IMR-90 (cell line): ENCODE data around the gene NUDT3. TPM values are rescaled to one million over a fixed set of nuclear protein-coding genes. Genes with fewer than 3 reads are reported as not detected.

Experiments used
- ATAC-seq: fragments of 200-7000 bp; cut with Tn5 transposase; 2 replicates; pipeline ENCODE4 v1.9.1; 2020; ENCODE audit warnings: low read depth, mild to moderate bottlenecking, moderate library complexity
- BruUV-seq: library from RNA; stranded (reverse); fragments of 400-500 nt; replicated peaks from 2 replicates; lab custom pipeline; 2021; lab: Mats Ljungman, UMichigan
- CTCF ChIA-PET: fragments of 300-600 bp; formaldehyde crosslinking; extraction: SDS; loops from one replicate; lab custom pipeline; 2021; ENCODE audit warnings: antibody characterized with exemption; lab: Yijun Ruan, JAX
- POLR2A ChIA-PET: fragments of 300-600 bp; sonication (Branson Sonifier 250); formaldehyde crosslinking; loops from one replicate; lab custom pipeline; 2022; ENCODE audit warnings: antibody characterized with exemption; ENCODE audit not compliant: unreplicated experiment; lab: Charles Lee
- DNase-seq: peaks from one replicate; pipeline ENCODE4 v3.0.0; 2013
- H2AFZ ChIP-seq: replicated peaks from 2 replicates; pipeline ENCODE3; 2013; ENCODE audit warnings: low read length, mild to moderate bottlenecking; ENCODE audit not compliant: poor library complexity
- H2AK5ac ChIP-seq: 2 replicates; pipeline ENCODE4 v1.6.1; 2013; ENCODE audit warnings: low read depth, low read length, inconsistent platforms
- H2AK9ac ChIP-seq: replicated peaks from 2 replicates; pipeline ENCODE3; 2013; ENCODE audit warnings: mild to moderate bottlenecking, low read depth, low read length, moderate library complexity; ENCODE audit not compliant: poor library complexity
- H2BK120ac ChIP-seq: 2 replicates; pipeline ENCODE4 v1.6.1; 2013; ENCODE audit warnings: low read depth, low read length, inconsistent platforms
- H2BK15ac ChIP-seq: 3 replicates; pipeline ENCODE4 v1.6.1; 2013; ENCODE audit warnings: low read depth, low read length, inconsistent platforms
- H2BK20ac ChIP-seq: 2 replicates; pipeline ENCODE4 v1.6.1; 2013; ENCODE audit warnings: low read depth, mild to moderate bottlenecking, inconsistent platforms, low read length, moderate library complexity
- H2BK5ac ChIP-seq: 2 replicates; pipeline ENCODE4 v1.6.1; 2013; ENCODE audit warnings: mild to moderate bottlenecking, low read depth, low read length, inconsistent platforms; ENCODE audit not compliant: poor library complexity, severe bottlenecking
- H3K14ac ChIP-seq: replicated peaks from 2 replicates; pipeline ENCODE4 v1.6.1; 2013; ENCODE audit warnings: low read depth, low read length, inconsistent platforms
- H3K18ac ChIP-seq: 2 replicates; pipeline ENCODE4 v1.6.1; 2013; ENCODE audit warnings: low read depth, low read length, control low read depth
- H3K23ac ChIP-seq: 2 replicates; pipeline ENCODE4 v1.6.1; 2013; ENCODE audit warnings: low read depth, low read length, inconsistent platforms
- H3K27ac ChIP-seq: 2 replicates; pipeline ENCODE4 v1.5.1; 2013; ENCODE audit warnings: mild to moderate bottlenecking, control low read depth, low read length; ENCODE audit not compliant: insufficient read depth
- H3K27me3 ChIP-seq: 2 replicates; pipeline ENCODE4 v1.6.1; 2013; ENCODE audit warnings: low read length; ENCODE audit not compliant: control insufficient read depth, insufficient read depth
- H3K36me3 ChIP-seq: 2 replicates; pipeline ENCODE4 v1.6.1; 2013; ENCODE audit warnings: low read length, mixed read lengths; ENCODE audit not compliant: control insufficient read depth, insufficient read depth
- H3K4ac ChIP-seq: 2 replicates; pipeline ENCODE4 v1.6.1; 2013; ENCODE audit warnings: low read depth, low read length, inconsistent platforms
- H3K4me1 ChIP-seq: 2 replicates; pipeline ENCODE4 v1.6.1; 2013; ENCODE audit warnings: low read length, mixed read lengths; ENCODE audit not compliant: control insufficient read depth, insufficient read depth
- H3K4me2 ChIP-seq: 2 replicates; pipeline ENCODE4 v1.6.1; 2013; ENCODE audit warnings: low read depth, mild to moderate bottlenecking, control low read depth, low read length, moderate library complexity
- H3K4me3 ChIP-seq: 2 replicates; pipeline ENCODE4 v1.5.1; 2013; ENCODE audit warnings: low read depth, mild to moderate bottlenecking, control low read depth, low read length, moderate library complexity; ENCODE audit not compliant: insufficient read depth
- H3K56ac ChIP-seq: 2 replicates; pipeline ENCODE4 v1.6.1; 2013; ENCODE audit warnings: low read length, inconsistent platforms; ENCODE audit not compliant: insufficient read depth; ENCODE audit errors: extremely low read depth
- H3K79me1 ChIP-seq, 2 experiments: 2 replicates each; pipeline ENCODE4 v1.6.1; 2013; ENCODE audit warnings: low read length in 2 of 2, inconsistent platforms in 1 of 2, low read depth in 1 of 2
- H3K9ac ChIP-seq: 2 replicates; pipeline ENCODE4 v1.6.1; 2013; ENCODE audit warnings: low read depth, low read length, control low read depth
- H3K9me1 ChIP-seq: 2 replicates; pipeline ENCODE4 v1.6.1; 2013; ENCODE audit warnings: low read length, inconsistent platforms; ENCODE audit not compliant: insufficient read depth
- H3K9me3 ChIP-seq: 2 replicates; pipeline ENCODE4 v1.6.1; 2013; ENCODE audit warnings: low read length; ENCODE audit not compliant: control insufficient read depth, insufficient read depth
- H4K20me1 ChIP-seq: 2 replicates; pipeline ENCODE4 v1.6.1; 2013; ENCODE audit warnings: low read length, inconsistent platforms; ENCODE audit not compliant: insufficient read depth
- H4K5ac ChIP-seq: 2 replicates; pipeline ENCODE4 v1.6.1; 2013; ENCODE audit warnings: mild to moderate bottlenecking, low read depth, low read length, control low read depth
- H4K8ac ChIP-seq, 2 experiments: 2 replicates each; pipeline ENCODE4 v1.6.1; 2013; ENCODE audit warnings: low read depth in 2 of 2, low read length in 2 of 2, control low read depth in 1 of 2, inconsistent platforms in 1 of 2
- H4K91ac ChIP-seq: 2 replicates; pipeline ENCODE4 v1.6.1; 2013; ENCODE audit warnings: low read depth, low read length, inconsistent platforms; ENCODE audit not compliant: insufficient read depth
- BHLHE40 ChIP-seq: fragments of 150-350 bp; IDR thresholded peaks from 2 replicates; pipeline ENCODE4 v1.6.1; 2016; ENCODE audit warnings: mild to moderate bottlenecking, low read depth, low read length
- CEBPB ChIP-seq: IDR thresholded peaks from 2 replicates; pipeline ENCODE4 v1.6.1; 2012; ENCODE audit warnings: low read depth, low read length, improper control_type of control experiment
- ELK1 ChIP-seq: fragments of 150-350 bp; IDR thresholded peaks from 2 replicates; pipeline ENCODE4 v1.6.1; 2016; ENCODE audit warnings: low read depth, mild to moderate bottlenecking, low read length, moderate library complexity, borderline replicate concordance
- FOS ChIP-seq: fragments of 150-350 bp; IDR thresholded peaks from 2 replicates; pipeline ENCODE4 v1.6.1; 2016; ENCODE audit warnings: low read depth, low read length
- MAZ ChIP-seq: IDR thresholded peaks from 2 replicates; pipeline ENCODE4 v1.6.1; 2012; ENCODE audit warnings: low read depth, mild to moderate bottlenecking, low read length, improper control_type of control experiment, moderate library complexity, borderline replicate concordance
- MXI1 ChIP-seq: IDR thresholded peaks from 2 replicates; pipeline ENCODE4 v1.6.1; 2012; ENCODE audit warnings: low read depth, mild to moderate bottlenecking, low read length, moderate library complexity, borderline replicate concordance
- NFE2L2 ChIP-seq: fragments of 150-350 bp; IDR thresholded peaks from 2 replicates; pipeline ENCODE4 v1.6.1; 2016; ENCODE audit warnings: low read depth, mild to moderate bottlenecking, low read length
- RCOR1 ChIP-seq: IDR thresholded peaks from 2 replicates; pipeline ENCODE4 v1.6.1; 2012; ENCODE audit warnings: mild to moderate bottlenecking, low read length, improper control_type of control experiment; ENCODE audit not compliant: insufficient replicate concordance
- RFX5 ChIP-seq: IDR thresholded peaks from 2 replicates; pipeline ENCODE4 v1.8.0; 2012; ENCODE audit warnings: low read depth, mild to moderate bottlenecking, low read length, moderate library complexity
- USF2 ChIP-seq: fragments of 150-350 bp; IDR thresholded peaks from 2 replicates; pipeline ENCODE4 v1.6.1; 2017; ENCODE audit warnings: mild to moderate bottlenecking, antibody characterized with exemption, low read length, low read depth
- WGBS, 2 experiments: methylation state at CpG; one replicate each; pipeline versions ENCODE4 v1.1.5 to v1.1.7; 2013; ENCODE audit warnings: missing lambda C conversion rate in 2 of 2; ENCODE audit not compliant: insufficient read length in 1 of 2; ENCODE audit errors: extremely low coverage in 2 of 2; 5-methylcytosine and 5-hydroxymethylcytosine counted together
- dilution Hi-C: fragments of 300-500 bp; cut with HindIII; formaldehyde crosslinking; loops from one replicate; pipeline ENCODE4 v1.14.3; 2018; ENCODE audit warnings: low sequenced_read_pairs; ENCODE audit not compliant: unreplicated experiment
- in situ Hi-C: fragments of 300-500 bp; cut with MboI; formaldehyde crosslinking; loops from 3 replicates; pipeline ENCODE4 v1.14.3; 2019; ENCODE audit warnings: low sequenced_read_pairs, inconsistent platforms, mixed read lengths
- intact Hi-C: fragments of 100-400 bp; cut with micrococcal nuclease; formaldehyde crosslinking; loops from 2 replicates; pipeline ENCODE4 v1.10.0; 2022
- polyA plus RNA-seq, 3 experiments: library from polyadenylated mRNA; depleted of rRNA; stranded (reverse); fragments of >200 nt; gene quantifications; 2 replicates each; pipeline ENCODE4 v1.2.3, GENCODE V29; 2012; ENCODE audit warnings: low replicate concordance in 1 of 3
- total RNA-seq: library from RNA; depleted of rRNA; stranded (reverse); fragments of >200 nt; gene quantifications from 2 replicates; pipeline ENCODE4 v1.2.3, GENCODE V29; 2012

Gene NUDT3
- total and polyA plus RNA-seq, 2 of the 4 experiments (the other 2 are of a cell fraction) = 10.1 to 17.2 TPM

- DNase-seq (peak; percentile 95), ATAC-seq (peak; percentile 63)
- ChIA-PET CTCF (no interaction called here), POLR2A (interaction anchor here (1.2 kb wide), 1 partner anchor 33 kb away, joined by 3 read pairs; no protein-coding TSS in a partner anchor)
- TF ChIP-seq USF2 (no peak), RCOR1 (peak; percentile 98), NFE2L2 (no peak), FOS (peak; percentile 86), CEBPB (peak; percentile 80), MXI1 (no peak), MAZ (no peak), RFX5 (no peak), ELK1 (no peak), BHLHE40 (peak; percentile 56; the same call in 1 of the 2 replicates)
- Histone ChIP-seq H3K23ac (no peak overlapping the region), H2BK15ac (no peak overlapping the region), H3K4ac (no peak overlapping the region), H3K27ac (no peak overlapping the region), H3K9ac (no peak overlapping the region), H2AFZ (no peak overlapping the region), H4K8ac (no peak overlapping the region), H4K91ac (no peak overlapping the region), H3K4me1 (peaks cover 11% of the 10 kb centered on the region), H3K9me3 (no peaks in the 10 kb centered on the region), H2BK5ac (no peak overlapping the region), H2BK120ac (no peak overlapping the region), H3K27me3 (no peaks in the 10 kb centered on the region), H3K56ac (no peak overlapping the region), H3K4me2 (no peak overlapping the region), H2BK20ac (no peak overlapping the region), H3K9me1 (peaks cover 25% of the 10 kb centered on the region), H3K18ac (peak overlapping the region; percentile 13; the same call in 1 of the 2 replicates), H2AK9ac (no peak overlapping the region), H3K79me1 (peaks cover 20 to 80% of the 10 kb centered on the region in 2 experiments), H4K20me1 (peaks cover 70% of the 10 kb centered on the region), H3K14ac (no peak overlapping the region), H2AK5ac (peak overlapping the region; percentile 20; the same call in 1 of the 2 replicates), H3K4me3 (no peak overlapping the region), H4K5ac (no peak overlapping the region), H3K36me3 (no peaks in the 10 kb centered on the region)
- dilution Hi-C loops = no loop called here
- no CpG with 5 or more reads among the region's 4 CpGs for WGBS, 2 experiments
- BruUV-seq = no TSS peak
- intact Hi-C loops = no loop called here
- in situ Hi-C loops = no loop called here
Measured at GRCh38 chr6:34386316-34387137, 5.9 kb downstream of the NUDT3 start.
